ENCODE results near the gene NDNF.

Gene NDNF

DNA sequence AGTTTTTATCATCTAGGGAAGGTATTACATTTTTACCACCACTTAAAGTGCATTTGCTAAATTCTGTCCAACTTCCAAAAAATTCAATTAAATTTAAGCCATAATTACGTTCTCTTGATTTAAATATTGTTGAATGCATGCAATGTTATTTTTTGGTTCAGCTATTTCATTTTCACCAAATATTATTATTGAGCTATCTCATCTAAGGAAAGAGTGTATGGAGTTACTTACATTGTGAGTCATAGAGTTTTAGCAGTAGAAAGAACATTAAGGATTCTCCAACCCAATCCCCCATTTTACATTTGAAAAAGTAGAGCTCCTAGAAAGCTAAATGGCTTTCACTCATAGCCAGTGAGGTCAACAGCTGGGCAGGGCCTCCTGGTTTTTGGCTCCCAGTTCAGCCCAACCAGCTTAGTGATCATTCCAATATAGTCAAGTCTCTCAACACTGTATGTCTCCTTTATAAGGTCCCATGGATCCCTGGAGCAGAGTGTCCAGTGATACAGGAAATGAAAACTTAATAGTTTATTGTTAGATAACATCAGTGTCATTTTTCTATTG lies 60.5 kb downstream of the NDNF start:
- no peak for DNase-seq

DNA sequence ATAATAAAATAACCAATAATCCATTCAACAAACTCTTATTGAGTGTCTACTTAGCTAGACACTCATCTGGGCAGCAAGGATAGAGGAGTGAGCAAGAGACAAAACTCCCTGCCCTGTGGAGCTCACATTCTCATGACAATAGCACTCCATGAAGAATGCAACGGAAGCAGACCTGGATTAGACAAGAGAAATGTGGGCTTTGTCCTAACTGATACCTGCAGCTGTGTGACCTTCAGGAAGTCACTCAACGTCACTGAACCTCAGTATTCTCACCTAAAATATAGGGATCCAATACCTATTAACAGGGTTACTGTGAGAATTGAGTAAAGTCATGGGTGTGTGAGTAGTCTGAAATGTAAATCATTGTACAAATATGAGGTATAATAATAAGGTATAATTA lies 61.2 kb downstream of the NDNF start:
- no peak for DNase-seq

DNA sequence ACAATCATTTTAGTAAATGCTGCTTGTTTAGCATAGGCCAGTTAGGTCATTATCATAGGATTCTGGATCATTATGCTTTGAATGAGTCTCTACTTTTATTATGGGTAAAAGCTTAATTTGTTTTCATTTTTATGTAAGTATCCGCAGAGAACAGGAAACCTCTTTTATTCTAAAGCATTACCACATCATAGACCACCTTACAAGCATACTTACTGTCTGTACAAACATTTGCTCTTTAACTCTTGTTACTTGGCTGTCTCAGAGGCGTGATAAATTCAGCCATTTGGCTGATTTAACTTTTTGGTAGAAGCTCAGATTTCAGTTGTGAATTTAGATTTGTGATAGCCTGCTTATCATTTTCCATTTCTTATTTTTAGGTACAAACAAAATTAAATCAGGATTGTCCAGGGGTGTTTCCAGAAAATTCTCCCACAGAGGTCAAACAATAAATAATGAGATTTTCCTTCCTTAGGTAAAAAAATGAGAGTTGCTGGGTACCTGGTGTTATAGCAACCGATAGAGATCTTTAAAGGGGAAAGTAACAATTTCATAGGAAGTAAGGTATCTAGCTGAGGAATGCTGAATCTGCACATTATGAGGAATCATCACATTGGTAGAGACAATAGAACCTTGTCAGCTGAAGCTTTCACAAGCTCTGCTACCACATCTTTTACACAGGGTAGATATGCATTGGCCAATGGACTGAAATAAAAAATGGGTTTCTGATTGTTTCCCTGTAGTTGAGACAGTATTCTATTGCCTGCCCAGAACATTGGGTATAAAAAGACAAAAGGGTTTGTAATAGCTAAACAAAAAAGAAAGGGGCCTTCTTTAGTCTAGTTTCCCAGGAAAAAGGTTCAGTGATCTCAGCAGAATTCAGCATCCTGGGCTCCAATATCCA lies 62.5 kb downstream of the NDNF start:
- DNase-seq = no peak

DNA sequence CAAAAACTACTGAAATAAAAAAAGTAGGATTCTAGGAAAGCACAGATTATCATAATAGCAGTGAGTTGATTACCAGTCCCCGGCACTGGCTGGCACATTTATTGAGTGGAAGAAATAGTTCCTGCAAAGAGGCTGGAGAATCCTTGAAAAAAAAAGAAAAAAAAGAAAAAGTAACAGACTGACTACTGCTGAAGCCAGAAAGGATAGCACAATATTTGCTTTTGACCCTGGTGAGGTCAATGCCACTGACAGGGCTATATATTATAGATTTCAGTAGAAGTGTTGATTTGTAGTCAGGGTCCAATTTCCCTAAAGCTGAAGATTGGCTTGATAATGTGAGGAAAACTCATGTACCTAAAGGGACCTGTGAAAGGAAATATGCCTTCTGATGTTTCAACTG lies 64.7 kb downstream of the NDNF start:
- DNase-seq = no peak

DNA sequence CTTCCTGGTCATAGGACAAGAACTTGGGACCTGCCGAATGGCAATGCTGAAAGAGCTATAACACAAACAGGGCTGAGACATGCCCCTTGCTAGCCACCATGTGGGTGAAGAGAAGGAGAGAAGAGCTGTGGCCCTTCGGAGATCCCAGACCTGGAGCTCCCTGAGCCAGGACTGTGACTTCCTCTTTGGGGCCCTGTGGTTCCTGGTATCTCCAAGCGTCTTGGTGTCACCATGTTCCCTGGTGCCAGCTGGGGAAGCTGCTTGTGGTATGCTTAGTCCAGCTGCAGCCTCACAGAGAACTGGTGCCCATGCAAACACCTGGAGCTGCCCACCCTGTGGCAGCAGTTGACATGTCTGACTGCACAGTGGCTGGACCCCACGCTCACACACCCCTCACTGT lies 68.5 kb downstream of the NDNF start:
- no peak for DNase-seq

DNA sequence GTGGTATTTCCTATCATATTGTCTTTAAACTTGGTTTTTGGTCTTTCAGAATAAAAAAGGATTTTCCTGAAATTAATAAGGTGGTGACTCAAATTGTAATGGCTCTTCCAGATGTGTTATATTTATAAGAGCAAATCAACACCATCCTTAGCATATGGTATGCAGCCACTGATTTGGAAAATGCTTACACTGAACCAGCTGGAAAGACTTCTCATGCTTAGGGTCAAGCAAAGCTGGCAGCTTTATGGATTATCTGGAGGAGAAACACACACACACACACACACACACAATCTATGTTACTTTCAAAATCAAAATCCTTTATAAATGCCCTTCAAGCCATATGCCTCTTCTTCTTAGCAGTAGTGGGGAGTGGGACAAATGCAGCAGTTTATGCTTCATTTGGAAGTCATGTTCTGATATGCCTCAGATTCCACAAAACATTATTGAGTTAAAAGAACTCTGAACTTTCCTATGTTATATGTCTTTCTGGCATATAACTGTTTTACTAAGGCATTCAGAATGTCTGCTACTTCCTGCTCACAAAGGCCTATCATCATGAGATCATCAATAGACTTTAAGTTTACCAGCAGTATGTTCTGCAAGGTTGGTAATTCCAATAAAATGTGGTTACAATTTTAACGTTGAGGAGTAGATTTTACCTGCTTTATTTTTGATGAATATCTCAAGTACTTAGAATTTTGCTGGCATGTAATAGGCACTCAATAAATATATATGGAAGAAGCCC lies 76.9 kb downstream of the NDNF start:
- DNase-seq = no peak

DNA sequence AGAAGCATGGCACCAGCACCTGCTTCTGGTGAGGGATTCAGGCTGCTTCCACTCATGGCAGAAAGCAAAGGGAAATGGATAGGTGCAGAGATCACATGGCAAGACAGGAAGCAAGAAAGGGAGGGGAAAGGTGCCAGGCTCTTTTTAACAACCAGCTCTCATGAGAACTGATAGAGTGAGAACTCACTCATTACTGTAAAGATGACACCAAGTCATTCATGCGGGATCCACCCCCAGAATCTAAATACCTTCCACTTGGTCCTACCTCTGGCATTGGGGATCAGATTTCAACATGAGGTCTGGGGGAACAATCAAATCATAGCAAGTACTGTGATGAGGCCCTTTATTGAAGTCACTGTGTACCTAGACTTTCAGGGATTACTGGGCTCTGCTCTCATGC lies 77.8 kb downstream of the NDNF start:
- DNase-seq = no peak

DNA sequence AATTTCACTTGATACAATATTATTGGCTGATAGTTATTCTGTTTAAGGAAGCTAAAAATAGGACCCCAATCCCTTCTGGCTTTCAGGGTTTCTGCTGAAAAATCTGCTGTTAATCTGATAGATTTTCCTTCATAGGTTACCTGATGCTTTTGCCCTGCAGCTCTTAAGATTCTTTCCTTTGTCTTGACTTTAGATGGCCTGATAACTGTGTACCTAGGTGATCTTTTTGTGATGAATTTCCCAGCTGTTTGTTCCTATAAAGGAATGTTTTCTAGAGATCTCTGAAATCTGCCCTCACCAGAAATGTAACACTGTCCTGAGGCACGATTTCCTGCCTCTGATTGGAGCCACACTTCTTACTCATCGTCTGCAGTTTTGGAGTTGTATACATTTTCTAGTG lies 80.5 kb downstream of the NDNF start:
- no peak for DNase-seq

DNA sequence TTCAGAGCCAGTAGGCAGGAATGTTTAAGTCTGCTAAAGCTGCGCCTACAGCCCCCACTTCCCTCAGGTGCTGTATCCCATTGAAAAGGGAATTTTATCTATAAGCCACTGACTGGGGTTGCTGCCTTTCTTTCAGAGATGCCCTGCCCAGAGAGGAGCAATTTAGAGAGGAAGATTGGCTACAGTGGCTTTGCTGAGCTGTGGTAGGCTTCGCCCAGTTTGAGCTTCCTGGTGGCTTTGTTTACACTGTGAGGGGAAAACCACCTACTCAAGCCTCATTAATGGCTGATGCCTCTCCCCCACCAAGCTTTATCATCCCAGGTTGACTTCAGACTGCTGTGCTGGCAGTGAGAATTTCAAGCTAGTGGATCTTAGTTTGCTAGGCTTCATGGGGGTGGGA lies 82.1 kb downstream of the NDNF start:
- DNase-seq = no peak

Data from activated naive CD4-positive, alpha-beta T cell treated with anti-CD3 and anti-CD28 coated beads, Interleukin-2, amount 50 U/mL, for 16 hours (primary cell).